Thyroid gland (tissue), 4 donors: Measurements from ENCODE around the gene KRT40.

Experiments used
- CTCF ChIP-seq, 6 experiments: fragments of 200-600 bp in 3 of 6; fragments of 450-650 bp in 3 of 6; sonication (generic) in 3 of 6; IDR thresholded peaks; one replicate each; pipeline ENCODE4 v1.5.1; 2016 to 2019; ENCODE audit warnings: antibody characterized with exemption in 6 of 6, mild to moderate bottlenecking in 2 of 6, inconsistent platforms in 1 of 6, moderate library complexity in 1 of 6
- POLR2A ChIP-seq, 2 donors: fragments of 450-650 bp; IDR thresholded peaks; one replicate each; pipeline ENCODE4 v1.6.1; 2017; ENCODE audit warnings: antibody characterized with exemption in 2 of 2, mild to moderate bottlenecking in 2 of 2, moderate library complexity in 1 of 2

GRCh38 chr17:40945414-40945813, 38.7 kb downstream of the KRT40 start:
- TF ChIP-seq CTCF (IDR thresholded peaks at IDR 0.05) (no peak), POLR2A (IDR thresholded peaks at IDR 0.05) (no peak)
